ENCODE measurements around the gene PIKFYVE.

GRCh38 chr2:208360259-208361076 lies 94.4 kb downstream of the PIKFYVE start:
- no peak for TF ChIP-seq SP1 (IDR thresholded peaks at IDR 0.05)
- TF ChIP-seq CTBP1 (IDR thresholded peaks at IDR 0.05; ENCODE audit: borderline replicate concordance) = no peak
- TF ChIP-seq BHLHE40 (IDR thresholded peaks at IDR 0.05; ENCODE audit: borderline replicate concordance) = no peak
- TF ChIP-seq FOXM1 (IDR thresholded peaks at IDR 0.05; ENCODE audit: borderline replicate concordance) = no peak
- no peak for TF ChIP-seq LEF1 (IDR thresholded peaks at IDR 0.05; ENCODE audit: borderline replicate concordance)
- TF ChIP-seq ELF4 (IDR thresholded peaks at IDR 0.05) = no peak
- TF ChIP-seq FOXK2 (IDR thresholded peaks at IDR 0.05) = no peak
- no peak for TF ChIP-seq HDGF (IDR thresholded peaks at IDR 0.05; ENCODE audit: borderline replicate concordance)
- no peak for TF ChIP-seq TARDBP (IDR thresholded peaks at IDR 0.05)
- no peak for TF ChIP-seq NFRKB (IDR thresholded peaks at IDR 0.05)
- no peak for TF ChIP-seq SUZ12 (IDR thresholded peaks at IDR 0.05)
- no peak for TF ChIP-seq L3MBTL2 (conservative IDR thresholded peaks at IDR 0.05)
- TF ChIP-seq, protein P1, sequence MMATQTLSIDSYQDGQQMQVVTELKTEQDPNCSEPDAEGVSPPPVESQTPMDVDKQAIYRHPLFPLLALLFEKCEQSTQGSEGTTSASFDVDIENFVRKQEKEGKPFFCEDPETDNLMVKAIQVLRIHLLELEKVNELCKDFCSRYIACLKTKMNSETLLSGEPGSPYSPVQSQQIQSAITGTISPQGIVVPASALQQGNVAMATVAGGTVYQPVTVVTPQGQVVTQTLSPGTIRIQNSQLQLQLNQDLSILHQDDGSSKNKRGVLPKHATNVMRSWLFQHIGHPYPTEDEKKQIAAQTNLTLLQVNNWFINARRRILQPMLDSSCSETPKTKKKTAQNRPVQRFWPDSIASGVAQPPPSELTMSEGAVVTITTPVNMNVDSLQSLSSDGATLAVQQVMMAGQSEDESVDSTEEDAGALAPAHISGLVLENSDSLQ (IDR thresholded peaks at IDR 0.05) = no peak
- TF ChIP-seq FOXA1 (IDR thresholded peaks at IDR 0.05) = no peak

Data from HEK293T (cell line).